Neutrophil (primary cell): Measurements from ENCODE around the gene TMEM132D.

Source experiments
- H3K27ac ChIP-seq: fragments of 200-600 bp; sonication (generic); 2 replicates; pipeline ENCODE4 v1.5.1; 2016; ENCODE audit warnings: mild to moderate bottlenecking, moderate library complexity
- H3K27me3 ChIP-seq: fragments of 200-600 bp; sonication (generic); 2 replicates; pipeline ENCODE4 v1.6.0; 2016; ENCODE audit warnings: mild to moderate bottlenecking
- H3K36me3 ChIP-seq: fragments of 200-600 bp; sonication (generic); 2 replicates; pipeline ENCODE4 v1.5.1; 2017
- H3K4me1 ChIP-seq, 2 experiments: fragments of 200-600 bp in 1 of 2; sonication (generic) in 1 of 2; 1 replicate in 1 of 2; 2 replicates in 1 of 2; pipeline versions ENCODE4 v1.5.1 to v1.6.1; 2013 to 2016; ENCODE audit warnings: low read depth in 1 of 2, low read length in 1 of 2, mild to moderate bottlenecking in 1 of 2, moderate library complexity in 1 of 2; ENCODE audit not compliant: control insufficient read depth in 1 of 2, insufficient read depth in 1 of 2
- H3K4me3 ChIP-seq, 2 experiments: fragments of 200-600 bp in 1 of 2; sonication (generic) in 1 of 2; 1 replicate in 1 of 2; 2 replicates in 1 of 2; pipeline ENCODE4 v1.5.1; 2013 to 2016; ENCODE audit warnings: low read depth in 1 of 2, low read length in 1 of 2, mild to moderate bottlenecking in 1 of 2, moderate library complexity in 1 of 2
- H3K9me3 ChIP-seq: fragments of 200-600 bp; sonication (generic); 2 replicates; pipeline ENCODE4 v1.5.1; 2016
- TF ChIP-seq, protein P1 (sequence below): fragments of 200-600 bp; sonication (generic); IDR thresholded peaks from 2 replicates; pipeline ENCODE4 v1.5.1; 2016; ENCODE audit warnings: antibody characterized with exemption

The TMEM132D gene

DNA sequence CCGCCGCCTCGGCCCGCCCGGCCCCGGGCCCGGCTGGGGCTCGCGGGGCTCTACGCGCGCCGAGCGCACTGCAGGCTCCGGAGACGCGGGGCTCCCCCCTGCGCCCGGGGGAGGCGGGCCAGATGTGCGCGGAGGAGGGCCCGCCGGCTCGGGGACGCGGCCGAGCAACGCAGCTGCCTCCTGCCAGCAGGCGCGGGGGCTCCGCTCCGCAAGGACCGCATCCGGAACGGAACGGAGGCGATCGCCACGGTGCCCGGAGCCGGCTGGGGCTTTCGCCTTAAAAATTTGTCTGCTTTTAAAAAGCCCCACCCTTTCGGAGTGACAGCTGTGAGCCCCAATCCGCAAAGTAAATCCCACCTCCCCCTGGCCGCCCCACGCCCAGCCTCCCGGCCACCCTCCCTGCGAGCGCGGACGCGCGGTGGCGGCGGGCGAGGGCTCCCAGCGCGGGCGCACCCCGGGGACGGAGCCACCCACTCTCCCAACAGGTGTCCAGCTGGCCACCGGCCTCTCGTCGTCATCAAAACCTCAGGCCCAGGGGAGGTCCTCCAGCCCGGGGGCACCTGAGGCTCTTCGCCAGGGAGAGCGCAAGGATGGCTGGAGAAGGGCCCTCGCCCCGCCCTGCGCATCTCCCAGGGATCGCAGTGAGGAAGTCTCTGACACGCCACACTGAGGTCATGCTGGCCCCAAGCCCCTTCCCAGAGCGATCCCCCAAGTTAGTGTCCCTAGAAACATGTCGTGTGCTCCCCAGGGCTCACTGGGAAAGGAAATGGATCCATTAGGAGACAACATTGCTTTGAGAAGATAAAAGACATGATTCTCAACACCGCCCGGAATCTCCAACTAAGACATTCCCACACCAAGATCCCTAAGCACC, at the start of gene TMEM132D:
TSS of gene TMEM132D (minus strand) at position 70 of the 874 bp plus-strand sequence.
- Histone ChIP-seq H3K27me3 (peaks cover 66% of the 10 kb centered on the region), H3K9me3 (no peaks in the 10 kb centered on the region), H3K36me3 (no peaks in the 10 kb centered on the region), H3K27ac (no peak within 1 kb of the TSS), H3K4me1 (no peaks in the 10 kb centered on the region), H3K4me3 (no peak within 1 kb of the TSS)
- TF ChIP-seq, protein P1, sequence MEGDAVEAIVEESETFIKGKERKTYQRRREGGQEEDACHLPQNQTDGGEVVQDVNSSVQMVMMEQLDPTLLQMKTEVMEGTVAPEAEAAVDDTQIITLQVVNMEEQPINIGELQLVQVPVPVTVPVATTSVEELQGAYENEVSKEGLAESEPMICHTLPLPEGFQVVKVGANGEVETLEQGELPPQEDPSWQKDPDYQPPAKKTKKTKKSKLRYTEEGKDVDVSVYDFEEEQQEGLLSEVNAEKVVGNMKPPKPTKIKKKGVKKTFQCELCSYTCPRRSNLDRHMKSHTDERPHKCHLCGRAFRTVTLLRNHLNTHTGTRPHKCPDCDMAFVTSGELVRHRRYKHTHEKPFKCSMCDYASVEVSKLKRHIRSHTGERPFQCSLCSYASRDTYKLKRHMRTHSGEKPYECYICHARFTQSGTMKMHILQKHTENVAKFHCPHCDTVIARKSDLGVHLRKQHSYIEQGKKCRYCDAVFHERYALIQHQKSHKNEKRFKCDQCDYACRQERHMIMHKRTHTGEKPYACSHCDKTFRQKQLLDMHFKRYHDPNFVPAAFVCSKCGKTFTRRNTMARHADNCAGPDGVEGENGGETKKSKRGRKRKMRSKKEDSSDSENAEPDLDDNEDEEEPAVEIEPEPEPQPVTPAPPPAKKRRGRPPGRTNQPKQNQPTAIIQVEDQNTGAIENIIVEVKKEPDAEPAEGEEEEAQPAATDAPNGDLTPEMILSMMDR, result no peak

DNA sequence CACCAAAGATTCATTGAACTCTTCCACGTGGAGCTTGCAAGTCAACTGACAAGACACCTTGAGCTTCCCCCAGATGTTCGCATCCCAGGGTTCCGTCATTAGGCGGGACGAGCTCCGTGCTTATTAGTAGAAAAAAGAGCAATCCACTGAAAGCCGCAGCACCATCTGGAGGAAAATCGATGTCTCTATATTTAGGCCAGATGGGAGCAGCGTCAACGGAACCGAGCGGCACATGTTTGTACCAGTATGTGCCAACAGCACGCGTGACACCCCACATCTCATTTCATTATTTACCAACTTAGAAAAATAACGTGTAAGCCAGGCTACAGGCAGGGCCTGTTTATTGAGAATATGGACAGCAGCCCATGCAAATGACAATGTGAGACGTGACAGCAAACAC, 45.8 kb upstream of the TMEM132D start:
- no peak overlapping the region for H3K27ac ChIP-seq
- TF ChIP-seq, protein P1, result no peak
- H3K4me1 ChIP-seq, result no peaks in the 10 kb centered on the region
- H3K27me3 ChIP-seq, result no peaks in the 10 kb centered on the region
- H3K36me3 ChIP-seq, result no peaks in the 10 kb centered on the region
- no peaks in the 10 kb centered on the region for H3K9me3 ChIP-seq
- H3K4me3 ChIP-seq, result no peak overlapping the region

DNA sequence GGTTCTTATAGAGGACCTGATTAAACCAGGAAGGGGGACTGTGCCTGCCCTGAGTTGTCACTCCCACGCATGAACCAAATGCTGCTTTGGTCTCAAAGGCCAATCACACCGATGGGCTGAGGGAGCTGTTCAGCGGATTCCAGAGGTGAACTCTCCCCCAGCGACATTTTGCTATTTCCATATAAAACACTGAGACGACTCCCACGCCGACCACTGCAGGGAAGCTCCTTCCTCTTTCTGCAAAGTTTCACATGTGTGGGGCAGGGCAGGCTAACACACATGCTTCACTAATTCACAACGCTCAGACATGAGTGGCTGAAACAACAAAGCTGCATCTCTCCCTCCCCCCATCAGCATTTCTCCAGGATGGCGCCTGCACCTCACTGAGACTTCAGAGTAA, 37.8 kb upstream of the TMEM132D start:
- TF ChIP-seq, protein P1, result no peak
- no peaks in the 10 kb centered on the region for H3K9me3 ChIP-seq
- no peak overlapping the region for H3K27ac ChIP-seq
- no peaks in the 10 kb centered on the region for H3K4me1 ChIP-seq
- no peak overlapping the region for H3K4me3 ChIP-seq
- H3K36me3 ChIP-seq, result no peaks in the 10 kb centered on the region
- H3K27me3 ChIP-seq, result no peaks in the 10 kb centered on the region

DNA sequence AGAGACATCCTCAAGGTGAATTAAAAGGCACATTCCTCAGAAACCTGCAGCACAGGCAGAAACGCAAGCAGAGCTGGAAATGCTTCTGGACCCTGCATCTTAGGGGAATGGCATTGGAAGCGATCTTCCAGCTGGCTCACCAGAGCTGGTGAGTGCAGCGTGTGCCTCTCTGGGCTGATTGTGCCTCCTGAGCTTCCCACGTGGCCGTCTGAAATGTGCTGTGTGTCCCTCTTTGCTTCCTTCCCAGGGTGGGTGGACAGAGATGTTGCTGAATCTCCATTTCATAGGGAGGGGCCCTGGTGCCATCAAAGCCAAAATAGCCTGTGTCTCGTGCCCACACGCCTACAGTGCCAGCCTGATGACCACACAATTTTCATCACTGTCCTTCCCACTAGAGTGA, 34.3 kb upstream of the TMEM132D start:
- no peaks in the 10 kb centered on the region for H3K4me1 ChIP-seq
- no peaks in the 10 kb centered on the region for H3K27me3 ChIP-seq
- H3K27ac ChIP-seq, result no peak overlapping the region
- no peaks in the 10 kb centered on the region for H3K36me3 ChIP-seq
- TF ChIP-seq, protein P1, result no peak
- H3K9me3 ChIP-seq, result no peaks in the 10 kb centered on the region
- H3K4me3 ChIP-seq, result no peak overlapping the region

DNA sequence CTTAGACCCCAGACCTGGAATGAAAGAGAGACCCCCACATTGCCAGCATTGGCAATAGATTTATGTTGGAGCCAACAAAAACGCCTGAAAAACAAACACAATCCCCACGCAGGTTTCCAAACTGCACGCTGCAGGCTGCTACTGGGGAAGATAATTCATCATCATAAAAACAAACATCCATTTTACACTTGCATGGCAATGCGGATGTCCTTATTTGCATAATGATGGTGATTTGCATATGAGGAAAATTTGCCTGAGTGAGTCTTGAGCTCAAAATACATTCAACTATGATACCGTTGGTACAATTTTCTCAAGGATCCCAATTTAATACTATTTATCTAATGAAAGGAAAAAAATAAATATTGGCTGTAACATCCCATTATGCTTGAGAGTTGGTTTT, 33.6 kb upstream of the TMEM132D start:
- TF ChIP-seq, protein P1, result no peak

More for the DNA sequence above, 33.6 kb upstream of the TMEM132D start:
- Histone ChIP-seq H3K36me3 (no peaks in the 10 kb centered on the region), H3K4me3 (no peak overlapping the region), H3K9me3 (no peaks in the 10 kb centered on the region), H3K27ac (no peak overlapping the region), H3K27me3 (no peaks in the 10 kb centered on the region), H3K4me1 (no peaks in the 10 kb centered on the region)
